Stimulated activated CD4-positive, alpha-beta T cell treated with anti-CD3 and anti-CD28 coated beads, Interleukin-12 subunit alpha, Interleukin-12 subunit beta, amount 100 ng/mL, for 24 hours (primary cell): ENCODE measurements around the gene DCDC1.

ENCODE experiments used
- DNase-seq, 2 experiments: peaks; one replicate each; pipeline ENCODE4 v3.0.0-alpha.2; 2020; ENCODE audit warnings: low read depth in 2 of 2

DCDC1 gene

GRCh38 chr11:31369348-31370329 is at the start of gene DCDC1, which contains the start of gene DNAJC24:
TSS of gene DCDC1 (minus strand) at chr11:31369739. CDS start at chr11:31328280, 41,459 bp downstream.
TSS of gene DNAJC24 (plus strand) at chr11:31369860. CDS start at chr11:31370749, 889 bp downstream.
- peak; percentile 84 to 88 for DNase-seq

- DNase-seq, result no peak
Measured at GRCh38 chr11:31419138-31419537, 49.6 kb upstream of the DCDC1 start.

- DNase-seq, result no peak
Measured at GRCh38 chr11:31417816-31418215, 48.3 kb upstream of the DCDC1 start.

- no peak for DNase-seq
Measured at GRCh38 chr11:31417357-31417756, 47.8 kb upstream of the DCDC1 start.

- DNase-seq, result no peak
Measured at GRCh38 chr11:31415435-31415834, 45.9 kb upstream of the DCDC1 start.

GRCh38 chr11:31414338-31414737 is 44.8 kb upstream of the DCDC1 start:
- DNase-seq, result no peak

- no peak for DNase-seq
Measured at GRCh38 chr11:31412946-31413345, 43.4 kb upstream of the DCDC1 start.

- no peak for DNase-seq
Measured at GRCh38 chr11:31408201-31408600, 38.7 kb upstream of the DCDC1 start.

- DNase-seq, result no peak
Measured at GRCh38 chr11:31404614-31405013, 35.1 kb upstream of the DCDC1 start.

GRCh38 chr11:31397239-31397834 is 27.8 kb upstream of the DCDC1 start:
- DNase-seq, result no peak

- DNase-seq, result no peak
Measured at GRCh38 chr11:31387379-31387778, 17.8 kb upstream of the DCDC1 start.

- no peak for DNase-seq
Measured at GRCh38 chr11:31383116-31383515, 13.6 kb upstream of the DCDC1 start.

GRCh38 chr11:31375879-31376278 is 6.3 kb upstream of the DCDC1 start:
- no peak for DNase-seq

- DNase-seq, result no peak
Measured at GRCh38 chr11:31366795-31367194, 2.7 kb downstream of the DCDC1 start.

- no peak for DNase-seq
Measured at GRCh38 chr11:31361743-31362142, 7.8 kb downstream of the DCDC1 start.

GRCh38 chr11:31355817-31356216 is 13.7 kb downstream of the DCDC1 start:
- DNase-seq, result no peak

GRCh38 chr11:31355131-31355530 is 14.4 kb downstream of the DCDC1 start:
- DNase-seq, result no peak

GRCh38 chr11:31351168-31351567 is 18.4 kb downstream of the DCDC1 start:
- DNase-seq, result no peak

GRCh38 chr11:31340903-31341572 is 28.5 kb downstream of the DCDC1 start:
- DNase-seq, result no peak

- no peak for DNase-seq
Measured at GRCh38 chr11:31337806-31338205, 31.7 kb downstream of the DCDC1 start.

- DNase-seq, result no peak
Measured at GRCh38 chr11:31328697-31329096, 40.8 kb downstream of the DCDC1 start.

GRCh38 chr11:31327417-31327816 is 42.1 kb downstream of the DCDC1 start:
- no peak for DNase-seq
